Activated naive CD8-positive, alpha-beta T cell treated with anti-CD3 and anti-CD28 coated beads, Interleukin-2, amount 10 ng/mL, durations not matched to agents 7 days and 5 days (primary cell): Measurements from ENCODE around the gene PVALB. TPM values are rescaled to one million over a fixed set of nuclear protein-coding genes. Genes with fewer than 3 reads are reported as not detected.

Experiments
- ATAC-seq: fragments of 150-1000 bp; cut with Tn5 transposase; one replicate; pipeline ENCODE4 v1.10.0; 2021; ENCODE audit warnings: low read depth, moderate library complexity
- POLR2A ChIA-PET: fragments of 350-600 bp; sonication (Branson Sonifier 250); formaldehyde crosslinking; loops from one replicate; lab custom pipeline; 2021; ENCODE audit warnings: antibody characterized with exemption; lab: Charles Lee
- DNase-seq: peaks from one replicate; pipeline ENCODE4 v3.0.0; 2021
- H3K27ac Mint-ChIP-seq: one replicate; pipeline ENCODE4 v1.8.0; 2022; ENCODE audit warnings: mild to moderate bottlenecking, mixed read lengths
- H3K27me3 Mint-ChIP-seq: one replicate; pipeline ENCODE4 v1.8.0; 2022; ENCODE audit warnings: mild to moderate bottlenecking, moderate library complexity, mixed read lengths
- H3K36me3 Mint-ChIP-seq: one replicate; pipeline ENCODE4 v1.8.0; 2021; ENCODE audit warnings: mild to moderate bottlenecking, mixed read lengths
- H3K4me1 Mint-ChIP-seq: one replicate; pipeline ENCODE4 v1.8.0; 2021; ENCODE audit warnings: mixed read lengths
- H3K4me3 Mint-ChIP-seq: one replicate; pipeline ENCODE4 v1.8.0; 2022; ENCODE audit warnings: mild to moderate bottlenecking, moderate library complexity, mixed read lengths
- H3K9me3 Mint-ChIP-seq: one replicate; pipeline ENCODE4 v1.8.0; 2021; ENCODE audit warnings: mixed read lengths
- total RNA-seq, 2 experiments: library from RNA; stranded (reverse); gene quantifications; one replicate each; pipeline ENCODE4 v1.2.3, GENCODE V29; 2021

PVALB gene
- total RNA-seq, 2 experiments from 2014 or later = not detected

DNA sequence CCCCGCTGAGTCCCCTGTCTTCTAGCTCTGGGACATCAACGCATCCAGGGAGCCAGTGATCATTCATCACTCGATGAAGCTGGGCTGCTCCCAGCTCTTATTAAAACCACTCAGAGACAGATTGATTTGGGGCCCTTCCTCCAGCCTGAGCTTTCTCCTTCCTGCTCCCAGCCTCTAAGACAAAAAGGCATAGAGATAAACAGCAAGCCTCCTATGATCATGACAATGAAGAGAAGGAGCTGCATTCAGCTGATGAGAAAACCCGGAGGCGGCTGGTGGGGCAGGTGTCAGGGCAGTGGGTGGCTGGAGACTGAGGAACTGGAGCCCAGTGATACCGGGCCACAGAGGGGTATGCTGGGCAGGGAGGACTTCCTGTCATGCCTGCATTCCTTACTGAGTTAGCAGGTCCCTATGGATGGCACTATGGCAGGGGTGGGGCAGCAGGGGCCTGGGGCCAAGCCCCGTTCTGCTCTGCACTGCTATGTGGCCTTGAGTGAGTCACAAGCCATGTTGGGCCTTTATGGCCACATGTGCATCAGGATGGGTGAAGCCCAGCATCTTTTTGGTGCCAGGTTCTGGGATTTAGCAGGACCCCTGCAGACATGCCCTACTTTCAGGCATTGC, 20.2 kb downstream of the PVALB start:
- Mint-ChIP-seq H3K36me3 (no peaks in the 10 kb centered on the region), H3K4me1 (no peaks in the 10 kb centered on the region), H3K9me3 (no peaks in the 10 kb centered on the region), H3K4me3 (no peak overlapping the region), H3K27ac (peak overlapping the region; percentile 32), H3K27me3 (peaks cover 11% of the 10 kb centered on the region)
- no peak for ATAC-seq
- POLR2A ChIA-PET = no interaction called here
- DNase-seq = no peak

DNA sequence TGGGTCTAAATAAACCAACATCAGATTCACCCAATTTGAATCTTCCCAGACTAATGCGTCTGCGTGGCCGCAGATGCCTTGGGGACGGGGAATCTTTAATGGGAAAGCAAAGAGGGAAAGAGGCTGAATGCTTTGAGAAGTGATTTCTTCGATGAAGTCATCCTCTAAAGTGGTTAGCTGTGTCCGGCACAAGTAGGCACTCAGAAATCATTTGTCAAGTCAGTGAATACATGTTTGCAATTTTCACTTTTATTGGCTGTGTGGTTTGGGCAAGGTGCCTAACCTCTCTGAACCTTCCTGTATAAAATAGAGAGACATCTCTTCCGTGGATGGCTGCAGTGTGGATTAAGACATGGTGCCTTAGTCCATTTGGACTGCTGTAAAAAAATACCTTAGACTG, 21.2 kb downstream of the PVALB start:
- DNase-seq (no peak), ATAC-seq (no peak)
- H3K9me3 Mint-ChIP-seq = no peaks in the 10 kb centered on the region
- H3K4me1 Mint-ChIP-seq = peaks cover 6% of the 10 kb centered on the region
- H3K27ac Mint-ChIP-seq = no peak overlapping the region
- H3K36me3 Mint-ChIP-seq = no peaks in the 10 kb centered on the region
- POLR2A ChIA-PET = no interaction called here
- H3K27me3 Mint-ChIP-seq = peaks cover 8% of the 10 kb centered on the region
- no peak overlapping the region for H3K4me3 Mint-ChIP-seq

DNA sequence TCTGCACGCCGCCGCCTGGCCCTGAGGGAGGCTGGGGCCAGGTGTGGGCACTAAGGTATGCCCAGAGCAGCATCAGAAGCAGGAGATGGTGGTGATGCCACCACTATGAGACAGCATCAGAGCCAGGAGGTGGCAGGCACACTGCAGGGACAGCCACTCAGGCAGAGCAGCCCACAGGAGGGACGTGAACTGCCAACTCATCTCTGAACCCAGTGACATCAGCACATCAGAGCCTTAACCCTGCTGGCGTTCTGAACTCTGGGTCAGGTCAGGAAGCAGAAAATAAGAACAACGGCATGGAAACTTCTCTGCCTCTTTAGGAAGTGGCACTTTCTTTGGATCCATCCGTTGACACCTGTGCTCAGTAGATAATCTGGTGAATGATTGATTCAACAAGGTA, 26.2 kb downstream of the PVALB start:
- H3K27me3 Mint-ChIP-seq = peaks cover 11% of the 10 kb centered on the region
- H3K4me1 Mint-ChIP-seq = peaks cover 9% of the 10 kb centered on the region
- ATAC-seq (peak; percentile 98), DNase-seq (peak; percentile 41)
- H3K27ac Mint-ChIP-seq = peak overlapping the region; percentile 39
- H3K9me3 Mint-ChIP-seq = no peaks in the 10 kb centered on the region
- H3K36me3 Mint-ChIP-seq = no peaks in the 10 kb centered on the region
- POLR2A ChIA-PET = no interaction called here
- no peak overlapping the region for H3K4me3 Mint-ChIP-seq

DNA sequence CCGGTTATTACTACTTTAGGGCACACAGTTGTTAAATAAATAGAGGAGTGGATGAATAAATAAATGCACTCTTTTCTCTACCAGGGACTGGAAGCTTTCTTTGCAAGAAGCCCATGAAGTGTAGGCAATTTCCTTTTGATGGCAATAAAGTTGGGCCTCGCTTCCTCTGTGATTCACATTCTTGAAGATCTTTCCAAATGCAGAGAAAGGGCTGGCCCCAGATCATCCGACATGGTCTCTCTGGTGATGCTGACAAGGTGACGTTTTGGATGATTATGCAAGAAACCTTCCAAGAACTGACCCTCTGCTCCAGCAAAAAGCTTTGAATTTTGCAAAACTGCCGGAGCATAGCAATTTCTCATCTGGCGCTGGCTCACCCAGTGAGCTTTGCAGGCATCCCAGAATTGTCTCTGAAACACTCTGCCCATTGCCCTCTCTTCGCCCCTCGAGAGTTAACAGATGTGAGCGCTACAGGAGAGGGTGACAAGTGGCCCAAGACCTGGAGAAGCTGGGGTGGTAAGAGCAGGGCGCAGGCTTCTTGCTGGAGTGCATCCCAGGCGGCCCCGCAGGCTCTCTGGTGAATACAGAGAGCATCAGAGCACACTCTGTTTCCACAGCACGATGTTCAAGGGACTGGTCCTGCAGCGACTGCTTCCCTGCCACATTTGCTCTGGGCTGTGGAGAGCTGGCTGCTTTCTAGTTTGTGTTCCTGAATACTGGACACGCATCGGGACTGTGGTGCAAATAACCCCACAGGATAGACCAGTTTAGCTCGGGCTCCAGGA, 29.4 kb downstream of the PVALB start:
- H3K27me3 Mint-ChIP-seq = peaks cover 12% of the 10 kb centered on the region

DNA sequence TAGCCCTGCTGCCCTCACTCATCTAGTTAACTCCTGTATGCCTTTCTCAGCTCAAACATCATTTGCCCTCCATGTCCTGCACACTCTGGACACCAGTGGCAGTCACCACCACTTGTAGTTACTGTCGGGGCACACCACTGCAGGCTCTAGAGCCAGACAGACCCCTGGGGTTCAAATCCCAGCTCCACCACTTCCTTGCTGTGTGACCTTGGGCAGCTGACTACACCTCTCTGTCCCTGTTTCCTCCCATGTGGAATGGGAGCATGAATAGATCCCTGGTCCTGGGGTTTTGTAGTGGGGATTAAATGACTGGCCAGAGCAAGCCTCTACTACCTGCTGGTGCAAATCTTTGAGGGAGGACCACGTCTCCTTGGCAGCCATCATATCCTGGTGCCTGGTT, 33.1 kb downstream of the PVALB start:
- ATAC-seq = no peak
- H3K9me3 Mint-ChIP-seq = no peaks in the 10 kb centered on the region
- peaks cover 17% of the 10 kb centered on the region for H3K4me1 Mint-ChIP-seq
- no peak overlapping the region for H3K27ac Mint-ChIP-seq
- no peak for DNase-seq
- no peaks in the 10 kb centered on the region for H3K36me3 Mint-ChIP-seq
- POLR2A ChIA-PET = interaction anchor here (1.0 kb wide), 1 partner anchor 70 kb away, joined by 3 read pairs; no protein-coding TSS in a partner anchor
- peaks cover 9% of the 10 kb centered on the region for H3K27me3 Mint-ChIP-seq
- no peak overlapping the region for H3K4me3 Mint-ChIP-seq

More for the DNA sequence above, 29.4 kb downstream of the PVALB start:
- POLR2A ChIA-PET = interaction anchor here (0.9 to 1.1 kb wide), 3 partner anchors 11 to 16 kb away, joined by 3 read pairs; partner anchors contain the start of gene IFT27
- peaks cover 14% of the 10 kb centered on the region for H3K4me1 Mint-ChIP-seq
- no peaks in the 10 kb centered on the region for H3K36me3 Mint-ChIP-seq
- no peaks in the 10 kb centered on the region for H3K9me3 Mint-ChIP-seq
- no peak for DNase-seq
- no peak overlapping the region for H3K4me3 Mint-ChIP-seq
- ATAC-seq = no peak
- H3K27ac Mint-ChIP-seq = no peak overlapping the region

DNA sequence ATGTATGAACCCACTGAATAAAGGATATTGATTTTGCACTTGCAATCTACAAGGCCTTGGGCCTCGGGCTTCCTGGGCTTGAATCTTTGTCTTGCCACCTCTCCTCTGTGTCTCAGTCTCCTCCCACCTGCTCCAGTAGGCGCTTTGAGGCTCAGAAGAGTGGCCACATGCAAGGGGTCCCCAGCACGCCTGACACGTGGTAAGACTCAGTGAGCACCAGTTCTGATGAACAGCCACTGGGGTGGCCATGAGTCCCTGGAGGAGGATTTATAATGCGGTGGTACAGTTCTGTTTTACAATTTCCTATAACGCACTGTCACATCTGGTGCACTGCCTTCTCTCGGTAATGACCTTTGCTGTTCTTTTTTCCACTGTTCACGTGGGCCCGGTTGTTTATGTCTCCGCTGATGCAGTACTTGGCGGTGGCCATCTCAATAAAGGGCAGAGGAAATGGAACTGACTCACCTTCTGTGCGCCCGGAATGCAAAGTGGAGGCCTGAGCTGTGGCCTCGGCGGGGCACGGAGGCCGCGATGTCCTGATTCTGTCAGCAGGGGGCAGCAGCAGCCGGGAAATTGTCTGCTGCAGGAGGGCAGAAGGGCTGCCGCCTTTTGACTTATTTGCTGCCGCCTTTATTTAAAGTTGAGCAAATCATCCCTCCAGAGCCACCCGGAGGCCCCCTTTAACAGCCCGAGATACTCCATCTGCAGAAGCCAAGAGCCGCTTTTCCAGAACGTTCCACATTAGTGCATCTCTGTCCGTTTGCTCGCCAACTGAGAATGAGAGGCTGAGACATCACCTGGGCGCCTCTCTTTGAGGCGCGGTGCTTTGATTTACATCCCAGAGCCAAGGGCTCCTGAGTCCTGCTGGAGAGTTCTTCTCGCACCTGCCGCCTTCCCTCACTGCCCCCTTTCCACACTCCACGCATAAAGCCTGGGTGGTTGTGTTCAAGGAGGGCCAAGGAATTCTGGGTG, 34.9 kb downstream of the PVALB start:
- Mint-ChIP-seq H3K4me1 (peaks cover 25% of the 10 kb centered on the region), H3K36me3 (no peaks in the 10 kb centered on the region), H3K27me3 (peaks cover 9% of the 10 kb centered on the region), H3K4me3 (peak overlapping the region; percentile 43), H3K27ac (peak overlapping the region; percentile 87), H3K9me3 (no peaks in the 10 kb centered on the region)
- DNase-seq (peak; percentile 94), ATAC-seq (peak; percentile 96)
- POLR2A ChIA-PET = interaction anchor here (0.7 to 2.1 kb wide), 7 partner anchors 27 to 197 kb away, joined by 3 to 10 read pairs (median 4); partner anchors contain the start of gene NCF4

DNA sequence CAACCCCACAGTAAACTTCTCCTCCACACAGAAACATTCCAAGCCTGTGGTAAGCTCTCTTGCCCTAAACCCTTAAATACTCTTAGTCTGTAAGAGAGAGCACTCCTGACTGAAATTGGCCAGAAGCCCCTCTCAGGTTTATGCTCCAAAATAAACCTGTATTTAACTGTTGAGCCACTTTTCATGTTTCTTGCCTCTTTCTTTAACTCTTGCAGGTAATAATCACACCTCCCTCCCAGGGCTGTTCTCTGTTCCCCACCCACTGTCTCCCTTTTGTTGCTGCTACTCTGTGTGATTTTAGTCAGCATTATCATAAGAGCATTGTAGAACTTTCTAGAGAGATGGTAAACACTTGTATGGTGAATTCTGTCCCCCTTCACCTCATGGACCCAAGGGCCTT, 38.8 kb downstream of the PVALB start:
- ATAC-seq = no peak
- no peaks in the 10 kb centered on the region for H3K36me3 Mint-ChIP-seq
- POLR2A ChIA-PET = no interaction called here
- no peaks in the 10 kb centered on the region for H3K9me3 Mint-ChIP-seq
- H3K27me3 Mint-ChIP-seq = no peaks in the 10 kb centered on the region
- DNase-seq = no peak
- no peak overlapping the region for H3K4me3 Mint-ChIP-seq
- peaks cover 37% of the 10 kb centered on the region for H3K4me1 Mint-ChIP-seq
- peak overlapping the region; percentile 59 for H3K27ac Mint-ChIP-seq

DNA sequence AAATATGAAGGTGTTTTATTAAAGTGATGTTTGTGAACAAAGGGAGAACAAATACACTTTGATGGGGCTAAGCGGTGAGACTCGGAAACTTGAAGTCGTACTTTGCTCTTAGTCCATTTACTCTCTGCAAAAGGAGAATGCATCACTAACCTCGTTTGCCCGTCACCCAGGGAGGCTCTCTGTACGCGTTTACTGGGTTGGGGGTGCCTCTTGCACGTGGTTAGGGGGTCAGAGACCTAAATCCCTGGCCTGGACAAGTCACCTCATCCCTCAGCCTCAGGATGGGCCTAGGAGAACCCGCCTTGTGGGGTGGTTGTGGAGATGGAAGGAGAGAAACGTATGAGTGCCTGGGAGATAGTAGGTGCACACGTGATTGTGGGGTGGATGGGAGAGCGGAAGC, 40.1 kb downstream of the PVALB start:
- ATAC-seq (no peak), DNase-seq (peak; percentile 49)
- no peaks in the 10 kb centered on the region for H3K9me3 Mint-ChIP-seq
- H3K4me3 Mint-ChIP-seq = peak overlapping the region; percentile 83
- no peaks in the 10 kb centered on the region for H3K27me3 Mint-ChIP-seq
- H3K4me1 Mint-ChIP-seq = peaks cover 26% of the 10 kb centered on the region
- H3K36me3 Mint-ChIP-seq = no peaks in the 10 kb centered on the region
- peak overlapping the region; percentile 92 for H3K27ac Mint-ChIP-seq
- POLR2A ChIA-PET = interaction anchor here (0.8 to 2.1 kb wide), 15 partner anchors 9 to 453 kb away, joined by 3 to 17 read pairs (median 4); partner anchors contain the start of genes EIF3D, NCF4 and TST

DNA sequence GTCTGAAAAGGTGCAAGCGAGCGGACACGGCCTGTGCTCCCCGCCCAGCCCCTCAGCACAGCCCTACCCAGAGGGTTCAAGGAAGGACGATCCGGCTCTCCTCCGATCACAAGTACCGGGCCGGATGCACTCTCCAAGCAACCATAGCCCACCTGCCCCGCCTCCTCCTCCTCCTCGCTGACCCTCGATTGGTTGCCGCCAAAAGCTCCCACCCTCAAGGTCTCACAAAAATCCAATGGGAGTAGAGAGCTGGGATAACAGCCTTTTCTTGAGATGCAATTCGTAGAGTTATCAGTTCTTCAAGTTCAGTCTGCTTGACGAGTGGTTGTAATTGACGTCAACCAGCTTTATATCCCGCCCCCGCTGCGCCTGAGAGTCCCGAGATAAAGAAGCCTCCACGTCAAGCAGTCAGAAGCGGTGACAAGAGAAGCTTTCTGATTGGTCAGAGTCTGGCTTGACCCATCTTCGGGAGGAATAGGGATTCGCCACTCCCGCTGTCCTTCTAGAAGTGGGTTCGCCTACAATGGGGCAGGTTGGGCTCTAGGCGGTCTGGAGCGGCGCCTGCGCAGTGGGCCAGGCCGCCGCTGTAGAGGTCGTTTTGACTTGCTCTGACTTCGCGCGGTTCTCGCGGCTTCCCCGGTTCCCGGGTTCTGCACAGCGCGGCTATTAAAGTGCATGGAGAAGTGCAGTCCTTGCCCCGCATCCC, 40.7 kb downstream of the PVALB start, which contains the start of gene IFT27:
Gene IFT27, minus strand, starts transcription at position 156 of the 706 bp plus-strand sequence. CDS start 412 bp downstream, outside the sequence.
- Mint-ChIP-seq H3K9me3 (no peaks in the 10 kb centered on the region), H3K27me3 (no peaks in the 10 kb centered on the region), H3K27ac (peak within 1 kb of the TSS; percentile 92), H3K4me3 (peak within 1 kb of the TSS; percentile 83), H3K4me1 (peaks cover 22% of the 10 kb centered on the region), H3K36me3 (peaks cover 2% of the 10 kb centered on the region)
- DNase-seq (peak; percentile 92), ATAC-seq (peak; percentile 95)
- POLR2A ChIA-PET = interaction anchor here (0.6 to 2.1 kb wide), 27 partner anchors 9 to 454 kb away, joined by 3 to 17 read pairs (median 4); partner anchors contain the start of genes EIF3D, FOXRED2, NCF4 and TST

DNA sequence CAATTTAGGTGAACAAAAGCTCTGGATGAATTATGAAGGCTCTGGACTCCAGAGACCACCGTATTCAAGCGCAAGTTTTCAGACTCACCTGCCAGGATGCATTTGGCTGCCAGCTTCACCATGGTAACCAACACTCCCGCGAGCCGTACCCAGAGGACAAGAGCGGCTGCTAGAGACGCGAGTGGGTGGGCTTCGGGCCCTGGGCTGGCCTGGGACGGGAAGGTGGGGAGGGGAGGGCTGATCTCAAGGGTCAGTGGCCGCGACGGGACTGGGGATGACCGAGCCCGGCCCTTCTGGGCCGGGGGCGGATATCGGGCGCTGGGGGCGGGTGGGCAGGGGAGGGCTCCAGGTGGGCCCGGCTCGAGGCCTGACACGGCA, 41.3 kb downstream of the PVALB start:
- peaks cover 22% of the 10 kb centered on the region for H3K4me1 Mint-ChIP-seq
- H3K9me3 Mint-ChIP-seq = no peaks in the 10 kb centered on the region
- POLR2A ChIA-PET = interaction anchor here (0.7 to 2.1 kb wide), 20 partner anchors 11 to 426 kb away, joined by 3 to 17 read pairs (median 4); partner anchors contain the start of genes EIF3D, FOXRED2, NCF4 and TST
- H3K27ac Mint-ChIP-seq = peak overlapping the region; percentile 72
- DNase-seq (no peak), ATAC-seq (peak; percentile 0)
- H3K27me3 Mint-ChIP-seq = no peaks in the 10 kb centered on the region
- peak overlapping the region; percentile 83 for H3K4me3 Mint-ChIP-seq
- peaks cover 2% of the 10 kb centered on the region for H3K36me3 Mint-ChIP-seq

DNA sequence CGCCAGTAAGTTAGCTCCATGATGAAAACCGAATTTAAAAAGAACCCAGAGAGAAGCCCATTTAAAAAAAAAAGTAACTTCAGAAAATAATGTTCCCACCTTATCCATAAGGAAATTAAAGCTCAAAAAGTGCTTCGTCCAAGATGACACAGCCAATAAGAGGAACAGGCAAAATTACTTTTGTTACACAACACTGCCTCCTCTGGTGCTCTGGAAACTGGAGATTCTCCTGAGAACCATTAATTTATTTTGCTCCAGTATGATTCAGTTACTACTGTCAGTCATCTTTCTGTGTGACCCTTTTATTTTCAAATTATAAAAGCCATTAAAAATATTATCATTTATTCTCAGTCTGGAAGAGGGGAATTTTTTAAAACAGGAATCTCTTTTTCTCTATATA, 42.9 kb downstream of the PVALB start:
- H3K9me3 Mint-ChIP-seq = no peaks in the 10 kb centered on the region
- peaks cover 2% of the 10 kb centered on the region for H3K36me3 Mint-ChIP-seq
- no peaks in the 10 kb centered on the region for H3K27me3 Mint-ChIP-seq
- H3K4me1 Mint-ChIP-seq = peaks cover 22% of the 10 kb centered on the region
- POLR2A ChIA-PET = interaction anchor here (0.6 to 0.7 kb wide), 4 partner anchors 16 to 1979 kb away, joined by 3 to 6 read pairs (median 3); no protein-coding TSS in a partner anchor
- H3K4me3 Mint-ChIP-seq = no peak overlapping the region
- ATAC-seq (no peak), DNase-seq (no peak)
- H3K27ac Mint-ChIP-seq = no peak overlapping the region

DNA sequence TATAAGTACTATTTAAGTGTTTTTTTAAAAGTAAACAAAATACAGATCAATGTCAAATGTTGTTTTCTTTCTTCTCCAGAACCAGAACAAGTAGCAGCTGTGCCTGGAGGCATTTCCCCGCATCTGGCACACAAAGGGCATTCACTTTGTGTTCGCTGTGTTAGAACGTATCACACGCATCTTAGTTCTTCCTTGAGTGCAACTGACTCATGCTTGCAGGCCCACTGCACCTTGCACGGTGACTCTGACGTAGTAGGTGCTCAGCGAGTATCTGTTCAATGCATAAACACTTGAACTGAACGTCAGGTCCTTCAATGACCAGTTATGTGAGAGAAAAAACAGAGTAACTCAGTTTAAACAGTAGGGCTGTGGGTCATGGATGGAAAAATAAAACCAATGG, 44.4 kb downstream of the PVALB start:
- no peaks in the 10 kb centered on the region for H3K27me3 Mint-ChIP-seq
- H3K4me1 Mint-ChIP-seq = peaks cover 17% of the 10 kb centered on the region
- no peak overlapping the region for H3K4me3 Mint-ChIP-seq
- ATAC-seq (no peak), DNase-seq (no peak)
- H3K36me3 Mint-ChIP-seq = peaks cover 2% of the 10 kb centered on the region
- POLR2A ChIA-PET = no interaction called here
- H3K9me3 Mint-ChIP-seq = no peaks in the 10 kb centered on the region
- no peak overlapping the region for H3K27ac Mint-ChIP-seq
